Superior temporal gyrus (tissue), 1 donor: ENCODE measurements around the gene TMEM132E.

Experiments
- DNase-seq: peaks from one replicate; pipeline ENCODE4 v3.0.0-alpha.2; 2016; ENCODE audit errors: extremely low spot score

Gene TMEM132E

DNA sequence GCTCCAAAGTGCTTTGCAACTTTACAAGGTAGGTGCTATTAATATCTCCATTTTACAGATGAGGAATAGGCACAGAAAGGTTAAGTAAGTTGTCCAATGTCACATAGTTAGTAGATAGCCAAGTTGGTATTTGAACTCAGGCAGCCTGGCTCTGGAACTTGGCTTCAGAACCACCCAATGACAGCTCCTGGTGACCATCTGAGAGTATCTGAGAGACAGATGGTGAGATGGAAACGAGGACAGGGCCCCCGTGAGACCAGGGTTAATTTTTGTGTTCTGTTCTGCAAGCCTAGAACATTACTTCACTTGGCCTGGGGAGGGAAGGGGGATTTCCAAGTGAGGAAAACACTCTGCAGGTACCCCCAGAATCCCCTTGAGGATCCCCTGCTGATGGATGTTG, 9.8 kb upstream of the TMEM132E start:
- DNase-seq = no peak

DNA sequence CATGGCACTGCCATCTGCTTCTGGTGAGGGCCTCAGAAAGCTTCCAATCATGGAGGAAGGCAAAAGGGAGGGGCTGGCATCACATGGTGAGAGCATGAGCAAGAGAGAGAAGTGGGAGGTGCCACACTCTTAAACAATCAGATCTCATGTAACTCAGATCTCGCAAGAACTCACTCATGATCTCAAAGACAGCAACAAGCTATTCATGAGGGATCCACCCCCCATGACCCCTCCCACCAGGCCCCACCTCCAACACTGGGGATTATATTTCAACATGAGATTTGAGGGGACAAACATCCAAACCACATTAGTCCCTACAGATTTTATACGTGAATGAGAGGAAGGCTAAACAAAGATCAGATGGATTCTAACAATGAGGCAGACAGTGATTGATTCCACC, 8.9 kb upstream of the TMEM132E start:
- no peak for DNase-seq

DNA sequence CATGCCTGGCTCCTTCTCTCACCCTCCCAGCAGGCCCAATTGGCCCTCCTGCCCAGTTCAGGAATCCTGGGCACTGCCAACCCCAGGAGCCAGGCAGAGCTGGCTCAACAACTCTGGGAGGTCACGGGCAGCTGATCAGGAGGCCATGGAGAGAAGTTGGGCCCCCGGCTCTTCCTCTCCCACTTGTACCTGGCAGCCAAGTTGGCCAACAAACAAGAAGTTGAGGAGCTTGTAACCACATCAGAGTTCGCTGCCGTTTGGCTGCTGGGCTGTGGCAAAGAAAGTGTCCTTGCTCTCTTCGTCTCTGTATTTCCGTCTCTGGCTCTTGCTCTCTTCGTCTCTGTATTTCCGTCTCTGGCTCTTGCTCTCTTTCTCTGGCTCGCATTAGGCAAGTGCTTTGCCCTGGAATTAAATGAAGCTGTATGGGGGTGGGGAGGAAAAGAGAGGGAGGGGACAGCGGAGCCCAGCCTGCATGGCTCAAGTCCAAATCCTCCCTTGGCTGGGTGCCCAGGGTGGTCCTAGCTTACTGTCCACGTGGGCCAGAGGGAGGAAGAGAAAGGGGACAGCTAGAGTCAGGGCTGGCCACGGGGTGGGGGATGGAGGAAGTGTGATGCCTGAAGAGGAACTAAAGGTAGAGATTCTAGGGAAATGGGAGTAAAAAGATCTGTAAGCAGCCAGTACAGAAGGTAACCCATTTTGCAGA, 7.8 kb upstream of the TMEM132E start:
- no peak for DNase-seq

DNA sequence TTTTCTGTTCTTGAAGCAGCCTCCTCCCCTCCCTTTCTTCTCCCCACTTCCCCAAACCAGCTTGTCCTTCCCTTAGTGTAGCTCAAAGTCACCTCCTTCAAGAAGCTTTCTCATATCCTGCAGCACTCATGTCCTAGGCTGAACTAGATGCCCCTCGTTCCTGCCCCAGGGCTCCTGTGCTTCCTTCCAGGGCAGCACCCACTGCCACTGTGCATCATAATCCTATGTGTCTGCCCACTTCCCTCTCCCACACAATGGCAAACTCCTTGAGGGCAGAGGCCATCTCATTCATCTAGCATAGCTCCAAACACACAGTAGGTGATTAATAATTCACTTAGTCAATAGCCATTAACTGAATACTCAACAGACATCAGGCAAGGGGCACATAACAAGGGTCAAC, 6.9 kb upstream of the TMEM132E start:
- no peak for DNase-seq

DNA sequence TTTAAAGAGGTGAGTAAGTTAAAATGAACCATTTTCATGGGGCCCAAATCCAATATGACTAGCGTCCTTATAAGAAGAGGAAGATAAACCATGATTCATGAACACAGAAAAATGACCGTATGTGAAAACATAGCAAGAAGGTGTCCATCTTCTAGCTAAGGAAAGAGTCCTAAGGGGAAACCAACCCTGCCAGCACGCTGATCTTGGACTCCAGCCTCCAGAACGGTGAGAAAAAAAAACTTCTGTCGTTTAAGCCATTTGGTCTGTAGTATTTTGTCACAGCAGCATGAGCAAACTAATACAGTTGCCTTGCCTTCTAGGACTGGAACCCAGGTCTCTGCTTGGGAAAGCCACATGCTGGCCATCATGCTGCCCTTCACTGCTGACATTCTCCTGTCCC, 4.2 kb upstream of the TMEM132E start:
- no peak for DNase-seq

DNA sequence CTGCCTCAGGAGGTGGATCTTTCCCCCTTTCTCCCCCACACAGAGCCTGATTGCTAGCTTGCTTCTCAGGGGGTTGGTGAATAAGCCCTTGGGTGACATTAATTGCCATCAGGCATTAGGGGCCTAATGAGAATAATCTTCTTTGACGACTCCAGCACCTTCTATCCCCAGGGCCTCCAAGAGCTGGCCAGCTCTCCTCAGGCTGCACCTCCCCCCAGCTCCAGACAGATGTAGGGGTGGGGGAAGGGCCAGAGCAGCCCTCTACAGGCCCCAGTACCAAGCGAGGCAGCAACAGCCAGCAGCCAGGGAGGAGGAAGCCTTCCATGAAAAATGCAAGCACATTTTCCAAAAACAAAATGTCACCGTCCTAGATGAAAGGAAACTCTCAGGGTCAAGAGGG, 1.4 kb upstream of the TMEM132E start:
- DNase-seq = no peak

DNA sequence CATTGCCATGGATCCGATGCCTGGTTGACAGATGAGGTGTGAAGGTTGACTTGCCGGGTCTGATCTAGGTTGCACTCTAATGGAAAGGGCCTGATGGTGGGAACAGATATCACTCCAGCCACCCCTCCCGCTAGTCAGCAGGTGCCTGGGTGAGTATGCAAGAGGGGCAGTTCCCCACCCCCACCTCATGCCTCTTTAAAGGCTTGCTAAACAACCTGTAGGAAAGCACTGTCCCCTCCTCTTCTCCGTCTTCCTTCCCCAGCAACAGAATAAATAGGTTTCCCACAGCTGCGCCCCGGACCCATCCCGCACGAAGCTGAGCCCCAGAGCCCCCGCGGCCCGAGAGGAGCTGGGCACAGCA, 746 bp upstream of the TMEM132E start:
- no peak for DNase-seq

DNA sequence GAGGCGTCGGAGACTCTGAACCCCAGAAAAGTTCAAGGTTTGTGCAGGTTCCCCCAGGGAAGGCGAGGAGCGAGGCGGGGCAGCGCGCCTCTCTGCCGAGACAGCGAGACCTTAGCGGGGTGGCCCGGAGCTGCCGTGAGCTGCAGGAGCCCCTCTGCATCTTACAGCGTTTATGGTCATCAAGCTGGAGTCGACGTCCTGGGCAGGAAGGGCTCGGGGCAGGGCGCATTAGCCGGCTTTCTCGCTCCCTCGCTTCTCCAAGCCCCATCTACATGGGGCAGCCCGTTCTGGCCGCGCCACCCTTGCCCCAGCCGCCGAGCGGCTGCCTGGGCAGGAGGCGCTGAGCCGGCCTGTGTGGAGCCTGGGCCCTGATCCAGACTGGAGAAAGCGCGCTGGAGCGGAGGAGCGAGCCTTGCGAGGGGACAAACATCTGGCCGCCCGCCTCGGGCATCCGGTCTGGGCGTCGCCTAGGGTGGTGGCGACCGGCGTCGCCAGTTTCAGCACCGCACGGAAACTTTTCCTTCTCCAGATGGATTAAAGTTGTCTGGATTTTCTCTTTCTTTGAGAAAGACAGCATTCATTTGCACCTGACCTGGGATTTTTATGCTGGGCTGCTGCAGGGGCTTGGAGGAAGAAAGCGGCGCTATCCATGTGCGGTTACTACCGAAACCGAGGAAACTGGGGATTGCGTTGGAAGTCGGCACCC, 750 bp downstream of the TMEM132E start:
- peak; percentile 39 for DNase-seq

DNA sequence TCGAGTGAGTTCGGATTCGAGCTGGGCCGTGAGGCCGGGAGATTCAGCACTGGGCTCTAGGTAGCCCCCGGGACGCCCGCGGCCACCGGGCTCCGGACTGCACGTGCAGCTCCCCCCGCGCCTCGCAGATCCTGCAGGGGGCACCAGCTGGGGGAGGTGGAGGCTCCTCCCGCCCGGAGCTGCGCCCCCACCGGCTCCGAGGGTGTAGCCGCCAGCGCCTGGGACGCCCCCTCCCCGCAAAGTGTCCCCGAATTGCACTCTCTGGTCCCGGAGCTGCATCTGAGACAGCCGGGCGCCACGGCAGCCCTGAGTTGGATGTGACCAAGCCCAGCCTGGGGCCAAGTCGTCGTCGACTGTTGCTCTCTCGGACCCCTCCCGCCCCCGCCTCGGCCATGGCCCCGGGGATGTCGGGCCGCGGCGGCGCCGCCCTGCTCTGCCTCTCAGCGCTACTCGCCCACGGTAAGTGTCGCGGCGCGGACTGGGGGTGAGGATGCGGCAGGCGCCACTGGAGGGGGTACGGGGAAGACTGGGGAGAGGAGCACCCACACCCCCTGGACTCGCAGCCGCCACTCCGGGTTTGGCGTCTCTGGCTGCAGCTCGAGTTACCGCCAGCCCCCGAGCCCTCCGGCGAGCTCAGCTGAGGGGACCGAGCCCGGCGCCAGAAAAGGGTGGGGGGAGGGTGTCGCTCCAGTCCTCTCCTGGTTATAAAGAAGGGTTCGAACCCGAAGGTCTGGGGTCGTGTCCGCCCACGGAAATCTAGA, 1.5 kb downstream of the TMEM132E start:
- DNase-seq = no peak

DNA sequence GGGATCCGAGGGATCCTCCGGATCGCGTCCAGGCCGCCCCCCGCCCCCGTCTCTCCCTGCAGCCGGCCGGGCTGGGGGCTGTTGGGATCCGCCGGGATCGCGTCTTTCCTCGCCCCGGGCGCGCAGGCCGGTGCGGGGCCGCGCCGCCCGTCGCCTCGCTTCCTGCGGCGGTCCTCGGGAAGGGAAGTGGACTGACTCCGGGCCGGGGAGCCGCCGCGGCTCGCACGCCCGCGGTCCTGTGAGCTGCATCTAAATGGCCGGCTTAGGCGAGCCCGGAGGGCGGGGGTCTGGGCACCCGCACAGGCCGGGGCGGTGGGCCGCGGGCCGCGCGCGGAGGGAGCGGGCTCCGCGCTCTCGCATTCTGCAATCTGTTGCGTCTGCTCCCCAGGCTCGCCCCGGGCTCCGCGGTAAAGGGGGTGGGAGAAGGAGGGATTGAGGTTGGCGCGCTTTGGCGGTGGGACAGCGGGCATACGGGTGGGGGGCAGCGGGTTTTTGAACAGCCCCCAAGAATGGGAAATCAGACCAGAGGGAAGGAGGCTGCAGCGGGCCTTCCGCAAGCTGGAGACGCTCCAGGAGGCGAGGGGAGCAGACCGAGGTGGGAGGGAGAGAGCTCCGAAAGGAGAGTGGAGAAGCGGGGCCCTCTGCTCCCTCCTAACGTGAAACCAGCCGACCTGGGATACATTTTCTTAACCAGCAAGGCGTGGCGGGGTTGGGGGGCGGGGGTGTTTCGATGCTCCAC, 2.2 kb downstream of the TMEM132E start:
- DNase-seq = no peak

DNA sequence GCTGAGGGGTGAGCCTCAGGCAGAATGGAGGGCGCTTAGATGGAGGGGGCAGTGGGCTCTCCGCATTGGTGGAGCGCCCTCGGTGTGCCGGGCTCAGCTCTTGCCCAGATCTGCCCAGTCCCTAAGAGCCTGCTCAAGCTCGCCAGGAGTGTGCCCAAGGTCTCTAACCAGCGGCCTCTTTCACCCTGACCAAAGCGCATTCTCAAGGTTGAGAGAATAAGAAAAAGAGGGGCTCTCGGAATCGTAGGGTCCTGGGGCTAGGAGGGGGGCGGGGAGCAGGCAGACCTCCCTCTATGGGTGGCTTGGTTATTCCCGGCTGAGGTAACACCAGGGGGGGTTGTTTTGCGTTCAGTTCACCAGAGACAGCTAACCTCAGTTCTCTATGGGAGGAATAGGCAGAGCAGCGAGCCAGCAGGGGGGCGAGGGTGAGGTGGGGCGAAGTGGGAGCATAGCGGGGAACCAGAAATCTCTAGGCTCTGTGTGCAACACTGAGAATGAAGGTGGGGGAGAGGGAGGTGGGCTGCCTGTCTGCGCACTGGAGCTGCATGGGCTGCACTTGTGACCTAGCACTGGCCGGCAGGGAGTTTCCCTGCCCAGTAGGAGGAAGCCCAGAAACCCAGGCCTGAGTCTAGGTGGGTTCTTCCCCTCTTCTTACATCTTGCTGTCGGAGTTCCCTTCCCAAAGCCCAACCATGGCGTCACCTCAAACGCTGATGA, 3.0 kb downstream of the TMEM132E start:
- no peak for DNase-seq

DNA sequence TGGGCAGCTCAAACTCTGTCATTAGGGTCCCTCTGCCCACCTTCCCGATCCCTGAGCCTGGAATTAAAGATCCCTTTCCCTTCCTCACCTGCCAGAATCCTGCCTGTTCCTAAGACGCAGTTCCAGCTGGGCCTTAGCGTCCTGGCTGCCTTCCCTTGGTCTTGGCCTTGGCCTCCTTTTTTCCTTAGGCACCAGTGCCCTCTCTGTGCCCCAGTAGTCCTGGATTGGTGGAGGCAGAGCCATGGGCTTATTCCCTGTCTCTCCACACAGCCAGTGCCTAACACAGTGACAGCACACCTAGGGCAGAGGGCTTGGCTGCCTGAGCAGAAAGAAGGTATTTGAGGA, 3.5 kb downstream of the TMEM132E start:
- no peak for DNase-seq

DNA sequence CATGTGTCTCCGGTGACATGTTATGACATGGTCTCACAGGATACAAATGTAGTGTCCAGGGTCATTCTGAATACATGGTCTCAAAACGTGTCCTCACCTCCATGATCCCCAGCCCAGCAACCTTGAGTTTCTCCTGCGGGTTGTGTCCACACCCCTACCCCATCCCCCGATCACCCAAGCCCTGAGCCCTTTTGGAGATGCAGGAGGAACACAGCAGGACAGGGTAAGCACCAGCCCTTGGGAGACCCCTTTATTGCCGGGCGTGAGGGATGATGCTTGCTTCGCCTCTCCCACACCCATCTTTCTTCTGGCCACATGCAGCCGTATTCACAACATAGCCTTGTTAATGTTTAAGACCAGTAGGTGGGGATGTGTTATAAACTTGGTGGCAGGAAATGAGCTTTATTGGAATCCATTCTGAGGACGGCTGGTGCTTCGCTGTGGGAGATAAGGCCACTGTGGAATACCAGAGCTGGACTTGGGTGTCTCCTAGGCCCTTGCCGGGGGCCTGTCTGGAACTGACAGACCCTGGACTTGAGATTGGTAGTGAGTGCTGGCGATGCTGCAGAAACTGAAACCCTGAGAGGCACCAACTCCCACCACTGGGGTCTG, 5.5 kb downstream of the TMEM132E start:
- peak; percentile 78 for DNase-seq

DNA sequence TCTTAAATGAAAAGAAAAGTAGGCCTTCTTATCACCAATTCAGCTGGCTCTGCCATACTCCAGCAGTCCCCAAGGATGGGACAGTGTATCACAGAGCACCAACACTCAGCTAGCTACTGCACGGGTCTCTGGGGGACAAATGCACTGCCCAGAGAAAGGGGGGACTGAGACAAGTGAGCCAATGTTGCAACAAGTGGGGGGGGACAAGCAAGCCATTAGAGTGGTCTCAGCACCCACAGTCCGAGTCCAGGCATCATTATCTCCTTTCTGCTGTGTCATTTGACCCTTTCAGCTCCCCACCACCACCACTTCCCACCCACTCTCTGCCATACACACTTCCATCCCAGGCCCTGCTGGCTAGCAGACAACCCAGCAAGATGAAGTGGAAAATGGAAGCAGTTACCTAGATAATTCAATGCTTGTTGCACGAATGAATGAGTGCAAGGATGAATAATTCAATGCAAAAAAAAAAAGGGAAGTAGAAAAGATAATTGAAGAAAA, 7.0 kb downstream of the TMEM132E start:
- DNase-seq = no peak

DNA sequence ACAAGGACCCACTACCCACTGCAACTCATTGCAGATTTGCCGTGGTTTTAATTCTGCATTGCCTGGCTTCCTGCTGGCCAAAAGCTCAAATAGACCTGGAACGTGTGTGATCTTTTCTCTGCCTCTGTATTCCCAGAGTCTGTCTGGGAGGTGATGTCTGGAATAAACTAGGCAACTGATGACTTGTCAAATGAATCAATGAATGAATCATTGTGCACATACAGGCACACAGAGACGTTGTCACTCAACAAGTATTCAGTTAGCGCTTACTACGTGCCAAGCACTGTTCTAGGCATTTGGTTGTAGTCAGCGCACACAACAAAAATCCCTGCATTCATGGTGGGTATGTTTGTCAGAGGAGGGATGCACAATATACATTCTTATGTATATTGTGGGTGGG, 8.9 kb downstream of the TMEM132E start:
- no peak for DNase-seq

DNA sequence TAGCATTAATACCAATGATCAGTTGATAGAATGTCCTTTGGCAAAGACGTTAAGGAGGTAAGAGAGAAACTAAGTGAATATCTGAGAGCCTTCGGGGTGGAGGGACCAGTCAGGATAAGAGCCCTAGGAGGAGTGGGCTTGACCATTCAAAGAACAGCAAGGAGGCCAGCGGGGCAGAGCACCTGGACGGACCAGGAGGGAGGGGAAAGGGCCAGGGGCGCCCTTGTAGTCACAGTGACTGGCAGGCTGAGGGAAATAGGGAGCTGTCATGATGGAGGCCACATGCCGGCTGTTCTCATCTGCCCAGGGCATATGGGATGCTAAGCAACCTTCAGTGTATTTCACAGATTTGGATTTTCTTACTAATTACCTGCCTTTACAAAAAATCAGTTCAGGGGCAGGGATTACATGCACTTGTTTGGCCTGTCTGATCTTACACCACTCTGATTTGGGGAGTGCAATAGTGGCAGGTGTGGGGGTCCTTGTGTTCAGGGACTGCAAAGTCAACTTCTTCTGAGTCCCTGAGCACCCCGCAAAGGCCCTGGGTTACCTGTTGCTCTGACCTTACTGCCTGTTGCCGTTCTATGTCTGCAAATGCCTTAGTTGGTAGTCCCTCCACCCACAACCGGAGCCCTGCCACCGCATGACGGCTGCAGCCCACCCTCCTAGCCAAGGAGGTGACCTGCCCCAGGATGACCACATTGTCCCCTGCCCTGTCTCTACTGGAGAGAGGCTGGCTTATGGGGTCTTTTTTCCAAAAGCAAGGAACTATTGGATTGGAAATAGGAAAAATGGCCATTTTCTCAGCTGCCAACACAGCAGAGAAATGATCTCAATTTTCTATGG, 10.0 kb downstream of the TMEM132E start:
- no peak for DNase-seq

DNA sequence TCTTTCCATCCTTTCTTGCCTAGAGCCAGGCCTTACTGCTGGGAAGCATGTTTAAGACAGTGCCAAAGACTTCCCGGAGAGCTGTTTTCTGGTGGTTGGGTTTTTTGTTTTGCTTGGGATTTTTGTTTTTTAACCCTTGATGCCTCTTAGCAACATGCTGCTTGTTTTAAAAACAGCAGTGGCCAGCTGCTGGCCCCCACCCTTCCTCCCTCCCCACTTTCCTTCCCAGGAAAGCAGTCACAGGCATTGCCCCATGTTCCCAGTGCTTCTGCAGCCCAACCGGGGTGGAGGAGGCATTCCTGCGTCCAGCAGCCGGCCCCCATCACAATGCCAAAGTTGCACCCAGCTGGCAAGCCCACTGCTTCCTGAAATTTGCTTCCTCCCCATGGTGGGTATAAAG, 12.6 kb downstream of the TMEM132E start:
- no peak for DNase-seq

DNA sequence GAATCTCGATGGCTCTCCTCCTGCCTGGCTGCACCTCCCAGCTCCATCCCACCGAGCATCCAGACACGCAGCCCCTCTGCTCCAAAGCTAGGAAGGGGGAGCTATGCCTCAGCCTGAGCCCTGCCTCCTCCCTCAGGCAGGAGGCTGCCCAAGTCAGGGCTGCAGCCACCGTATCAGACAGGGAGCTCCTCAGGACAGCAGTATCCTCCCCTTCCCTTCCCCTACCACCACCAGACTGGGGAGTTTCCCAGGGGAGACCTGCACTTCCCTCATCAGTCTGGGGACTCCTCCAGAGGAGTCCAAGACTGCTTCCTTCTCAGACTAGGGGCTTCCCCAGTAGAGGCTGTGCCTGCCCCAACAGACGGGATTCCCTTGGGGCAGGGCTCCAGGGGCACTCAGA, 17.5 kb downstream of the TMEM132E start:
- no peak for DNase-seq

DNA sequence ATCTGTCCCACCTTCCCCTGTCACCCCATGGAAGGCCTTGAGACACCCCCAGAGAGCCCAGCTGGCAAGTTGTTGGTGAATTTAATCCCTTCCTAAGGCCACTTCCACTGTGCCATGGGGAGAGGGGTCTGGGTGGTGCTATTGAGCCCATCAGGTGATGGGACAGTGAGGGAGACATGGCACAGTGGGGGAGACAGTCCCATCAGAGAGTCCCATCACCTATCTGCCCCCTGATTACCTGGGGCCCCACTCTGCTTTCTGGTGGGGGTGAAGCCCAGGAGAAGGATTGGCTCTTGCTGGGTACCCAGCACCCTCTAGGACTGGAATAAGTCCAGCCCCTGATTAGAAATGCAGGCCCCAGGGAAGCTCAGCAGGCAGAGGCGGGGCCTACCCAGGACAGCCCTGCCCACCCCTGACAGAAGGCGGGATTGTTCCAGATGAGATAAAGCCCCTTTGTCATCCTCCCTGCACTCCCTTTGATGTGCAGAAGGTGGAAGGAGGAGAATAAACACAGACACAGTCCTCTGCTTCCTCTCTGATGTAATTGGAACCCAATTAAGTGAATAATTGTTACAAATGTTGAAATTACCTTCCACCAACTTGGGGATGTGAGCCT, 18.9 kb downstream of the TMEM132E start:
- DNase-seq = peak; percentile 85

DNA sequence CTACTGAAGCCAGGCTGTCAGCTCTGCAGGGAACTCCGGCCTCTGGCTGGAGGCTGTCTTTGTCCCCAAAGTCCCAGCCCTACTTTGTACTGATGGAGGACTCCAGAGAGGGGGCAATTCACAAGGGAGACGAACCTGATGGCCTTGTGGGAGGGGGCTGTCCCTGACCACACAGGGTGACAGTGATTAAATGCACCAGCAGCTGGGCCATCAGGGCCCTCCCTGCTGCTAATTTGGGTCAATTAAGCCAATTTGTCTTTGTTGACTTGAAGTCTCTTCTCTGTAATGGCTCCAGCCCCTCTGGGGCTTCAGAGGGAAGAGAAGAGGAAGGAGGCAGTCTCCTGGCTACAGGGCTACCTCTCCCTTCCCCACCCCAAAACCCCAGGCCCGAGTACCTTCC, 22.0 kb downstream of the TMEM132E start:
- DNase-seq = no peak
